AG04450 (cell line): ENCODE measurements around the gene FTSJ1. TPM values are rescaled to one million over a fixed set of nuclear protein-coding genes. Genes with fewer than 3 reads are reported as not detected.

Experiments used
- CTCF ChIA-PET: fragments of 300-600, 350-600 bp; formaldehyde crosslinking; extraction: SDS; loops from one replicate; lab custom pipeline; 2022; ENCODE audit warnings: antibody characterized with exemption, inconsistent platforms; lab: Charles Lee
- POLR2A ChIA-PET: fragments of 350-600 bp; formaldehyde crosslinking; extraction: SDS; loops from one replicate; lab custom pipeline; 2021; ENCODE audit warnings: antibody characterized with exemption, inconsistent platforms; lab: Yijun Ruan, JAX
- DNase-seq: peaks from one replicate; pipeline ENCODE4 v3.0.0-alpha.2; 2011; ENCODE audit warnings: low read depth, low spot score
- H3K27ac ChIP-seq: one replicate; pipeline ENCODE4 v1.5.1; 2012; ENCODE audit warnings: low read depth, low read length, control low read depth
- H3K27me3 ChIP-seq: one replicate; pipeline ENCODE4 v1.6.0; 2012; ENCODE audit warnings: low read length; ENCODE audit not compliant: control insufficient read depth, insufficient read depth
- H3K4me3 ChIP-seq: 2 replicates; pipeline ENCODE4 v1.5.1; 2011; ENCODE audit warnings: mild to moderate bottlenecking, low read depth, low read length, control low read depth
- H3K9me3 ChIP-seq: 2 replicates; pipeline ENCODE4 v1.5.1; 2012; ENCODE audit warnings: low read length; ENCODE audit not compliant: control insufficient read depth, insufficient read depth
- CTCF ChIP-seq: IDR thresholded peaks from 2 replicates; pipeline ENCODE4 v1.5.1; 2011; ENCODE audit warnings: low read depth, low read length, control low read depth, inconsistent platforms
- polyA plus RNA-seq: library from polyadenylated mRNA; depleted of rRNA; stranded (reverse); fragments of >200 nt; gene quantifications from 2 replicates; pipeline ENCODE4 v1.2.3, GENCODE V29; 2011

The FTSJ1 gene
- polyA plus RNA-seq, 1 experiment = 19.7 TPM

- no peak for DNase-seq
- Histone ChIP-seq H3K9me3 (no peaks in the 10 kb centered on the region), H3K27ac (no peak overlapping the region), H3K27me3 (no peaks in the 10 kb centered on the region), H3K4me3 (no peak overlapping the region)
- CTCF ChIA-PET = no interaction called here
- POLR2A ChIA-PET = no interaction called here
- no peak for TF ChIP-seq CTCF
Measured at GRCh38 chrX:48460606-48461005, 15.4 kb upstream of the FTSJ1 start.

- Histone ChIP-seq H3K4me3 (no peak overlapping the region), H3K27me3 (no peaks in the 10 kb centered on the region), H3K27ac (no peak overlapping the region), H3K9me3 (no peaks in the 10 kb centered on the region)
- no peak for DNase-seq
- ChIA-PET POLR2A (no interaction called here), CTCF (no interaction called here)
- no peak for TF ChIP-seq CTCF
Measured at GRCh38 chrX:48461830-48462229, 14.2 kb upstream of the FTSJ1 start.

GRCh38 chrX:48465336-48465933 lies 10.6 kb upstream of the FTSJ1 start:
- DNase-seq = peak; percentile 61
- H3K27ac ChIP-seq = peak overlapping the region; percentile 73
- H3K4me3 ChIP-seq = peak overlapping the region; percentile 27
- no peaks in the 10 kb centered on the region for H3K27me3 ChIP-seq
- no peaks in the 10 kb centered on the region for H3K9me3 ChIP-seq
- TF ChIP-seq CTCF = no peak
- POLR2A ChIA-PET = interaction anchor here (0.6 to 1.4 kb wide), 3 partner anchors 16 to 485 kb away, joined by 3 to 8 read pairs (median 5); partner anchors contain the start of gene TBC1D25
- CTCF ChIA-PET = no interaction called here

GRCh38 chrX:48466696-48467095 lies 9.3 kb upstream of the FTSJ1 start:
- ChIA-PET POLR2A (no interaction called here), CTCF (interaction anchor here (0.7 kb wide), 1 partner anchor 55 kb away, joined by 3 read pairs; no protein-coding TSS in a partner anchor)
- H3K4me3 ChIP-seq = no peak overlapping the region
- H3K27me3 ChIP-seq = no peaks in the 10 kb centered on the region
- H3K27ac ChIP-seq = no peak overlapping the region
- peak; percentile 13; the same call in 1 of the 2 replicates for TF ChIP-seq CTCF
- no peak for DNase-seq
- no peaks in the 10 kb centered on the region for H3K9me3 ChIP-seq

GRCh38 chrX:48467281-48467761 lies 8.7 kb upstream of the FTSJ1 start:
- ChIA-PET CTCF (no interaction called here), POLR2A (interaction anchor here (0.7 kb wide), 1 partner anchor 8 kb away, joined by 3 read pairs; no protein-coding TSS in a partner anchor)
- Histone ChIP-seq H3K27me3 (no peaks in the 10 kb centered on the region), H3K4me3 (peak overlapping the region; percentile 50), H3K27ac (peak overlapping the region; percentile 39), H3K9me3 (no peaks in the 10 kb centered on the region)
- no peak for TF ChIP-seq CTCF
- DNase-seq = no peak
